ENCODE results near the gene TMEM259. TPM values are rescaled to one million over a fixed set of nuclear protein-coding genes. Genes with fewer than 3 reads are reported as not detected.

TMEM259 gene
- total and polyA plus RNA-seq, 8 donors: 65.9 to 448 (median 90.0) TPM

DNA sequence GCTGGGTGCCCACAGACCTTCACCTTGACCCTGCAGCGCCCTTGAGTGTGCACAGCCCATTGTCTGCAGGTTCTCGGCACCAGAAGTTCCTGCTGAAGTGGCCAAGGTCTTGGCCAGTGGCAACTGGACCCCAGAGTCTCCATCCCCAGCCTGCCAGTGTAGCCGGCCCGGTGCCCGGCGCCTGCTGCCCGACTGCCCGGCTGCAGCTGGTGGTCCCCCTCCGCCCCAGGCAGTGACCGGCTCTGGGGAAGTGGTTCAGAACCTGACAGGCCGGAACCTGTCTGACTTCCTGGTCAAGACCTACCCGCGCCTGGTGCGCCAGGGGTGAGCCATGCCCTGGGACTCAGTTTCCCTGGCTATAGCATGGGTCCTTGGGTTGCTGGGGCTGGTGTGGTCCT, 34.1 kb upstream of the TMEM259 start:
- 93 to 94% methylated on average over 14 of the region's 14 CpGs for WGBS, 2 donors
- H3K4me1 ChIP-seq: no peaks in the 10 kb centered on the region
- intact Hi-C loops (cut with DNase I): no loop called here
- H3K27me3 ChIP-seq: no peaks in the 10 kb centered on the region
- H3K27ac ChIP-seq: no peak overlapping the region
- TF ChIP-seq, protein P1, sequence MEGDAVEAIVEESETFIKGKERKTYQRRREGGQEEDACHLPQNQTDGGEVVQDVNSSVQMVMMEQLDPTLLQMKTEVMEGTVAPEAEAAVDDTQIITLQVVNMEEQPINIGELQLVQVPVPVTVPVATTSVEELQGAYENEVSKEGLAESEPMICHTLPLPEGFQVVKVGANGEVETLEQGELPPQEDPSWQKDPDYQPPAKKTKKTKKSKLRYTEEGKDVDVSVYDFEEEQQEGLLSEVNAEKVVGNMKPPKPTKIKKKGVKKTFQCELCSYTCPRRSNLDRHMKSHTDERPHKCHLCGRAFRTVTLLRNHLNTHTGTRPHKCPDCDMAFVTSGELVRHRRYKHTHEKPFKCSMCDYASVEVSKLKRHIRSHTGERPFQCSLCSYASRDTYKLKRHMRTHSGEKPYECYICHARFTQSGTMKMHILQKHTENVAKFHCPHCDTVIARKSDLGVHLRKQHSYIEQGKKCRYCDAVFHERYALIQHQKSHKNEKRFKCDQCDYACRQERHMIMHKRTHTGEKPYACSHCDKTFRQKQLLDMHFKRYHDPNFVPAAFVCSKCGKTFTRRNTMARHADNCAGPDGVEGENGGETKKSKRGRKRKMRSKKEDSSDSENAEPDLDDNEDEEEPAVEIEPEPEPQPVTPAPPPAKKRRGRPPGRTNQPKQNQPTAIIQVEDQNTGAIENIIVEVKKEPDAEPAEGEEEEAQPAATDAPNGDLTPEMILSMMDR (IDR thresholded peaks at IDR 0.05): no peak
- FAIRE-seq (no peak), ATAC-seq (no peak), DNase-seq (no peak)
- H3K36me3 ChIP-seq: no peaks in the 10 kb centered on the region
- no peaks in the 10 kb centered on the region for H3K9me3 ChIP-seq
- no peak overlapping the region for H3K4me3 ChIP-seq

DNA sequence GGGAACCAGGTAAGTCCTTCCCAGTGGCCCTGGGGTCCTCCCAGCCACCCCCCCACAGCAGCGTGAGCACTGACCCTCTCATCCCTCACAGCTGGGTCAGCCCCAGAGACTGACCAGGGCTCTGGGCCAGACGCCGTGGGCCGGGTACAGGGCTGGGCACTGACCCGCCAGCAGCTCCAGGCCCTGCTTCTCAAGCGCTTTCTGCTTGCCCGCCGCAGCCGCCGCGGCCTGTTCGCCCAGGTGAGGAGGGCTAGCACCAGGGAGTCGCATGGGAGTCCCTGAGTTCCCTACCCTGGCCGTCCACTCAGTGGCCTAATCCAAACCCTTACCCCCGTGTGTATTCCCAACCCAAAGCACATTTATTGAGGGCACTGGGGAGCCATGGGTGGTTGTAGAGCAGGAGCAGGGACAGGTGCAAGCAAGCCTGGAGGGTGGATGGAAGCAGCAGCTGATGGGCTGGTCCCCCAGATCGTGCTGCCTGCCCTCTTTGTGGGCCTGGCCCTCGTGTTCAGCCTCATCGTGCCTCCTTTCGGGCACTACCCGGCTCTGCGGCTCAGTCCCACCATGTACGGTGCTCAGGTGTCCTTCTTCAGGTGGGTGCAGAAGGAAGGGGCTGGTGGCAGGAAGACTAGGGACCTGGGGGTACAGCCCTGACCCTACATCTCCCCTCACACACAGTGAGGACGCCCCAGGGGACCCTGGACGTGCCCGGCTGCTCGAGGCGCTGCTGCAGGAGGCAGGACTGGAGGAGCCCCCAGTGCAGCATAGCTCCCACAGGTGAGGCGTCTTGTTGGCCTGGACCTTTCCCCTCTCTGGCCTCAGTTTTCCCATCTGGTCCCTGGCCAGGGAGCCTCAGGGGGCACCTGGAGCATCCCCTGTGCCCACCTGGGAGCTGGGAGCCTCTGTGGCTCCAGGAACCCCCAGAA, 33.4 kb upstream of the TMEM259 start:
- FAIRE-seq (no peak), DNase-seq (no peak), ATAC-seq (no peak)
- Histone ChIP-seq H3K27ac (no peak overlapping the region), H3K4me1 (no peaks in the 10 kb centered on the region), H3K9me3 (no peaks in the 10 kb centered on the region), H3K36me3 (no peaks in the 10 kb centered on the region), H3K4me3 (no peak overlapping the region), H3K27me3 (no peaks in the 10 kb centered on the region)
- intact Hi-C loops (cut with DNase I): no loop called here
- 95 to 96% methylated on average over 24 to 28 of the region's 28 CpGs for WGBS, 2 donors
- TF ChIP-seq, protein P1 (IDR thresholded peaks at IDR 0.05): no peak

DNA sequence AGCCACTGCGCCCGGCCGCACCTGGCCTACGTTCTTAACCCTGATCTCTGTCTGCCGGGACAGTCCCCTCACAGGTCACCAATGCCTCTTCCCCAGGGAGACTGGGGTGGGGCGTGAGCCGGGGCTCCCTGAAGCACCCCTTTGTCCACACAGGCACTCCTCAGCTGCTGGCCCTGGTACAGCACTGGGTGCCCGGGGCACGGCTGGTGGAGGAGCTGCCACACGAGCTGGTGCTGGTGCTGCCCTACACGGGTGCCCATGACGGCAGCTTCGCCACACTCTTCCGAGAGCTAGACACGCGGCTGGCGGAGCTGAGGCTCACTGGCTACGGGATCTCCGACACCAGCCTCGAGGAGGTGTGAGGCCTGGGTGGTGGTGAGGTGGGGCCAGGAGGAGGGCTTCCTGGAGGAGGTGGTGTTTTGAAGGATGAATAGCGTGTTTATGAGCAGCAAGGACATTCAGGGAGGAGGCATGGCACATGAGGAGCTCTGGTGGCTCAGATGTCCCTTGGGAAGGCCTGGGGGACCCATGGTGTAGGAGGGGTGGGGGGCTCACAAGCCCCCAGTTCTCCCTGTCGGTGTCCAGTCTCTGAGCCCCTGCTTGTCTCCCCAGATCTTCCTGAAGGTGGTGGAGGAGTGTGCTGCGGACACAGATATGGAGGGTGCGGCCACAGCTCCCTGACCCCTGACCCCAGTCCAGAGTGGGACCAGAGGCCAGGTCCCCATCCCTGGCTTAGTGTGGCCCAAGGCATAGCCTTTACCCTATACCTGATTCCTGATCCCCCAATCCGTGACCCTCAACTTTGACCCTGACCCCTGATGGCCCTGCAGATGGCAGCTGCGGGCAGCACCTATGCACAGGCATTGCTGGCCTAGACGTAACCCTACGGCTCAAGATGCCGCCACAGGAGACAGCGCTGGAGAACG, 32.5 kb upstream of the TMEM259 start:
- Histone ChIP-seq H3K4me3 (no peak overlapping the region), H3K27me3 (no peaks in the 10 kb centered on the region), H3K9me3 (no peaks in the 10 kb centered on the region), H3K36me3 (no peaks in the 10 kb centered on the region), H3K27ac (no peak overlapping the region), H3K4me1 (no peaks in the 10 kb centered on the region)
- ATAC-seq (no peak), DNase-seq (peak in 1 of 6 donors; percentile 71), FAIRE-seq (no peak)
- TF ChIP-seq, protein P1 (IDR thresholded peaks at IDR 0.05): no peak
- 94% methylated on average over 31 of the region's 31 CpGs for WGBS, 2 donors
- intact Hi-C loops (cut with DNase I): no loop called here

DNA sequence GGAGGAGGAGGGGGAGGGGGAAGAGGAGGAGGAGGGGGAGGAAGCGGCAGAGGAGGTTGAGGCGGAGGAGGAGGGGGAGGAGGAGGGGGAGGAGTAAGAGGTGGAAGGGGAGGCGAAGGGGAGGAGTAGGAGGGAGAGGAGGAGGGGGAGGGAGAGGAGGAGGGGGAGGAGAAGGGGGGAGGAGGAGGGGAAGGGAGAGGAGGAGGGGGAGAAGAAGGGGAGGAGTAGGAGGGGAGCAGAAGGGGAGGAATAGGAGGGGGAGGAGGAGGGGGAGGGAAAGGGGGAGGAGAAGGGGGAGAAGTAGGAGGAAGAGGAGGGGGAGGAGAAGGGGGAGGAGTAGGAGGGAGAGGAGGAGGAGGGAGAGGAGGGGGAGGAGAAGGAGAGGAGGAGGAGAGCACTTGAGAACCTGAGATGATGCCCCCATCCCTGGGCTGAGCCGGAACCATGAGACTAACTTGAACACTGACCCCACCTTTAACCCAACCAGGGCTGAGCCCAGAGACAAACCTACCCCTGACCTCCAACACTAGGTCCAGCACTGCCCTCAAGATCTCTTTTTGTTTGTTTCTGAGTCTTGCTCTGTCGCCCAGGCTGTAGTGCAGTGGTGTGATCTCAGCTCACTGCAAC, 31.5 kb upstream of the TMEM259 start:
- Histone ChIP-seq H3K9me3 (no peaks in the 10 kb centered on the region), H3K4me3 (no peak overlapping the region), H3K36me3 (no peaks in the 10 kb centered on the region), H3K27me3 (no peaks in the 10 kb centered on the region), H3K4me1 (no peaks in the 10 kb centered on the region), H3K27ac (no peak overlapping the region)
- WGBS, 2 donors: 96 to 97% methylated on average over 3 to 5 of the region's 5 CpGs
- ATAC-seq: no peak
- intact Hi-C loops (cut with DNase I): no loop called here
- TF ChIP-seq, protein P1 (IDR thresholded peaks at IDR 0.05): no peak
- no peak for FAIRE-seq
- DNase-seq: no peak
